ENCODE data around the gene NEGR1.

DNA sequence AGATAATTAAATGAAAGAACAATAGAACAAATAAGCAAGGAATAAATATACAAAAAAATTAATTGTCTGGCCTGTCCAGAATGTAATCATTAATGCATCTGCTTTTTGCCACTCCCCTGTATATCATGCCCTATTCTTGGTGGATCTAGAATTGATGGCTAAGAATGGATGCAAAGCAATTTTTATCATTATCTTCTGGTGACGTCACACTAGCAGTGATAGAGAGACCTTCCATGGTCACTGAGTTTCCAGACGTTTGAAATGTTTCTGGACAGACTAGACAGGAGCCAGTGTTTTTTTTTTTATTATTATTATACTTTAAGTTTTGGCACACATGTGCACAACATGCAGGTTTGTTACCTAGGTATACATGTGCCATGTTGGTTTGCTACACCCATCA is 563.0 kb downstream of the NEGR1 start:
- TF ChIP-seq, protein P1, sequence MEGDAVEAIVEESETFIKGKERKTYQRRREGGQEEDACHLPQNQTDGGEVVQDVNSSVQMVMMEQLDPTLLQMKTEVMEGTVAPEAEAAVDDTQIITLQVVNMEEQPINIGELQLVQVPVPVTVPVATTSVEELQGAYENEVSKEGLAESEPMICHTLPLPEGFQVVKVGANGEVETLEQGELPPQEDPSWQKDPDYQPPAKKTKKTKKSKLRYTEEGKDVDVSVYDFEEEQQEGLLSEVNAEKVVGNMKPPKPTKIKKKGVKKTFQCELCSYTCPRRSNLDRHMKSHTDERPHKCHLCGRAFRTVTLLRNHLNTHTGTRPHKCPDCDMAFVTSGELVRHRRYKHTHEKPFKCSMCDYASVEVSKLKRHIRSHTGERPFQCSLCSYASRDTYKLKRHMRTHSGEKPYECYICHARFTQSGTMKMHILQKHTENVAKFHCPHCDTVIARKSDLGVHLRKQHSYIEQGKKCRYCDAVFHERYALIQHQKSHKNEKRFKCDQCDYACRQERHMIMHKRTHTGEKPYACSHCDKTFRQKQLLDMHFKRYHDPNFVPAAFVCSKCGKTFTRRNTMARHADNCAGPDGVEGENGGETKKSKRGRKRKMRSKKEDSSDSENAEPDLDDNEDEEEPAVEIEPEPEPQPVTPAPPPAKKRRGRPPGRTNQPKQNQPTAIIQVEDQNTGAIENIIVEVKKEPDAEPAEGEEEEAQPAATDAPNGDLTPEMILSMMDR (IDR thresholded peaks at IDR 0.05; ENCODE audit: insufficient read depth, low read depth, low read length) = no peak
- no peak for TF ChIP-seq EZH2 (IDR thresholded peaks at IDR 0.05; ENCODE audit: insufficient read depth, low read length)
